Activated CD8-positive, alpha-beta memory T cell treated with anti-CD3 and anti-CD28 coated beads for 4 hours (primary cell): ENCODE results near the gene POLR2E.

Experiments used
- DNase-seq, 2 donors: peaks; one replicate each; pipeline ENCODE4 v3.0.0-alpha.2; 2020; ENCODE audit warnings: low read depth in 2 of 2

The POLR2E gene

DNA sequence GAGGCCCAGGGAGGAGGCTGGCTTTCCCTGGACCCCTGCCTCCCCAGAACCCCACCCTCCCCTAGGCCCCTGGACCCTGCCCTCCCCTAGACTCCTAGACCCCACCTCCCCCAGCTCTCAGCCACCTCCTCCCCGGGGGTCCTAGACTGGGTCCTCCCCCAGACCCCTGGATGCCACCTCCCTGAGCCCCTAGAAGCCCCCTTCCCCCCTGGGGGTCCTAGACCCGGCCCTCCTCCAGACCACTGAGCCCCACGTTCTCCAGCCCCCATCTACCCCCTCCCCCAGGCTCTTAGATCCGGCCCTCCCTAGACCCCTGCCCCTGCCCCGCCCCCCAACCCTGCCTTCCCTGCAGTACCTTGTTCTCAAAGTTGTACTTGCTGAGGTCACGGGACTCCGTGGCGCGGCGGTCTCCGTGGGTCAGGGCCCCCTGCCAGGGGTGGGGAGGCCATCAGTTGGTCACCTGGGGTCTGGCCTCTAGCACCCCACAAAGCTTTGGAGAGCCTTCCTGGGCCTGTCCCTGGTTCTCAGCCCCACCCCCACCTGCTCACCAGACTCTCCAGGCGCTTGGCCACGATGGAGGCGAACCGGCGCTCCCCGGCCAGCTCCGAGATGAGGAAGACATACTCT is 16.6 kb upstream of the POLR2E start:
- DNase-seq = no peak

GRCh38 chr19:1110809-1111640 is 15.8 kb upstream of the POLR2E start:
- DNase-seq = no peak

DNA sequence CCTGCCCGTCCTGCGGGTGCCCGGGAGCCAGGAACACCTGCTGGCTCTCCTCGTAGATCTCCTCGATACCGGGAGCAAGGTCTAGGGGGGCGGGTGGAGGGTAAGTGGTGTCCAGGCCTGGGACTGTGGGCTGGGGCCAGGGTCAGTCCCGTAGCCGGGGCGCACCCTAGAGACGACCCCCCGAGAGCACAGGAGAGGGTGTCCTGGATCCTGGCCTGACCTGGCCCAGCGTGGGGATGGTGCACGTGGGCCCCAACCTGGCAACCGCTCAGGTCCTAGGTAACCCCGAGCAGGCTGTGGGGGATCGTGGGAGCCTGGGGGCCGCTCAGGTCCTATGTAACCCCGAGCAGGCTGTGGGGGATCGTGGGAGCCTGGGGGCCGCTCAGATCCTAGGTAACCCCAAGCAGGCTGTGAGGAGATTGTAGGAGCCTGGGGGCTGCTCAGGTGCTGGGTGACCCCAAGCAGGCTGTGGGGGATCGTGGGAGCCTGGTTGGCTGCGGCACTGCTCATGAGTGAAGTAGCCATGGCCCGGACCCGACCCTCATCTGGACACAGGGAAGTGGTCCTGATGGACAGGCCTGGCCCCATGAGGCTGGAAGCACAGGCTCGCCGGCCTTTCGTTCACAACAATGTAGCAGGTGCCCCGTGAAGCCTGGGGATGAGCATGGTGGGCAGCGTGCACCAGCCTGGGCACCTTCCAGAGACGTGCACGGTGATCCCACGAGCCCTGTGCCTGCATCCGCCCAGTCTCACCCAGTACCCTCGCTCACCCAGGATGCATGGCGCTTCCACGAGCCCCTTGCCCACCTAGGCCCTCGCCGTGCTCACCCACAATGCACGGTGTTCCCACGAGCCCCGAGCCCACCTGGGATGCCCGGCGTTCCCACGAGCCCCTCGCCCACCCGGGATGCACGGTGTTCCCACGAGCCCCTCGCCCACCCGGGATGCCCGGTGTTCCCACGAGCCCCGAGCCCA is 14.8 kb upstream of the POLR2E start:
- no peak for DNase-seq

- no peak for DNase-seq
These were observed 13.9 kb upstream of the POLR2E start for GRCh38 chr19:1109032-1109551.

DNA sequence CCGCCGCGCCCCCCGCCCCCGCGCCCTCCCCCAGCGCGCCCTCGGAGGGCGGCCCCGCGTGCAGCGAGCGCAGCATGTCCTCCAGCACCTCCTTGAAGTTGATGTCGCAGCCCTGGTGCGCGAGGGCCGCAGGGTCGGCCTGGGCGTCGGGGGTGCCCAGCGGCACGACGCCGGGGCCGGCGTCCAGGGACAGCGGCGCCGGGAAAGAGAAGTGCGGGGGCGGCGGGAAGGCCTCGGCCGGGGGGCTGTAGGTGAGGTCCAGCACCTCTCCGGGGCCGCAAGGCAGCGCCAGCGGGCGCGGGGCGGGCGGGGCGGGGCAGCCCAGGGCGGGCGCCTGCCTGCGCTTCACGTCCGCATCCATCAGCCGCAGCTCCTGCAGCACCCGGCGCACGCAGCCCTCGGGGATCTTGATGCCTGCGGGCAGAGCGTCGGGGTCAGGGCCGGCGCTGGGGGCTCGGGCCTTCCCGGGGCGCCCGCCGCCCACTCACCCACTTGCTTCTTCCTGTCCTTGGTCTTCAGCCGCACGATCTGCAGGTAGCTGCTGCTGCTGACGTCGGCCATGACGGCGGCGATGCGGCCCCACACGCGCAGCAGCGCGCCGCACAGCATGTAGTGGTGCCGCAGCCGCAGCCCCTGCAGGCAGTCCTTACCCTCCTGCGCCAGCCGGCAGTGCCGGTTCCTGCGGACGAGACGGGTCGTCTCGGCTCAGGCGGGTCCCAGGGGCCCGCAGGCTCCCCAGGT is 13.3 kb upstream of the POLR2E start:
- no peak for DNase-seq

- no peak for DNase-seq
These were observed 12.6 kb upstream of the POLR2E start for GRCh38 chr19:1107661-1108261.

GRCh38 chr19:1106841-1107660 is 11.9 kb upstream of the POLR2E start:
- no peak for DNase-seq

DNA sequence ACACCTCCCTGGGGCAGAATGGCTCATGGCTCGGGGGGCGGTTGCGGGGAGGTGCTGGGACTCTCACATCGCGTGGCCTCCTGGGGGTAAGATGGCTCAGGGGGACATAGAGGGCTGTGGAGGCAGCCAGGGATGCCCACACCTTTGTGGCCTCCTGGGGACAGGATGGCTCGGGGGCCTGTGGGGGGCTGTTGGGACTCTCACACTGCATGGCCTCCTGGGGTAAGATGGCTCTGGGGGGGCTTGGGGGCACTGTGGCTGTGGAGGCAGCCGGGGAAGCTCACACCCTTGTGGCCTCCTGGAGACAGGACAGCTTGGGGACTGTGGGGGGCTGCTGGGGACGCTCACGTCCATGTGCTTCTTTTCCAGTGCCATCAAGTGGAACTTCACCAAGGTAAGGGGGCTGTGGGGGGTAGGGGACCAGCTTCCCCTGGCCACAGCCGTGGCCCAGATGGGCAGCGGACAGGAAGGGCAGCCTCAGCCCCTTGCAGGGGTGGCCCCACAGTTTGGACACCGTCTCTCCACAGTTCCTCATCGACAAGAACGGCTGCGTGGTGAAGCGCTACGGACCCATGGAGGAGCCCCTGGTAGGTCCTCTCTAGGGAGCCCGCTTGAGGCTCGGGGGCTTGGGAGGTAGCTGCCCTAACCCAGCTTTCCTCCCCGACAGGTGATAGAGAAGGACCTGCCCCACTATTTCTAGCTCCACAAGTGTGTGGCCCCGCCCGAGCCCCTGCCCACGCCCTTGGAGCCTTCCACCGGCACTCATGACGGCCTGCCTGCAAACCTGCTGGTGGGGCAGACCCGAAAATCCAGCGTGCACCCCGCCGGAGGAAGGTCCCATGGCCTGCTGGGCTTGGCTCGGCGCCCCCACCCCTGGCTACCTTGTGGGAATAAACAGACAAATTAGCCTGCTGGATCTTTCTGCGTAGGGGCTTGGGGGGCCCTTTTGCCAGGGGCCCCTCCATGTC is 11.0 kb upstream of the POLR2E start:
- no peak for DNase-seq

GRCh38 chr19:1105008-1105872 is 10.1 kb upstream of the POLR2E start:
- no peak for DNase-seq

GRCh38 chr19:1104311-1105007 is 9.3 kb upstream of the POLR2E start:
- DNase-seq = peak; percentile 52 to 61

DNA sequence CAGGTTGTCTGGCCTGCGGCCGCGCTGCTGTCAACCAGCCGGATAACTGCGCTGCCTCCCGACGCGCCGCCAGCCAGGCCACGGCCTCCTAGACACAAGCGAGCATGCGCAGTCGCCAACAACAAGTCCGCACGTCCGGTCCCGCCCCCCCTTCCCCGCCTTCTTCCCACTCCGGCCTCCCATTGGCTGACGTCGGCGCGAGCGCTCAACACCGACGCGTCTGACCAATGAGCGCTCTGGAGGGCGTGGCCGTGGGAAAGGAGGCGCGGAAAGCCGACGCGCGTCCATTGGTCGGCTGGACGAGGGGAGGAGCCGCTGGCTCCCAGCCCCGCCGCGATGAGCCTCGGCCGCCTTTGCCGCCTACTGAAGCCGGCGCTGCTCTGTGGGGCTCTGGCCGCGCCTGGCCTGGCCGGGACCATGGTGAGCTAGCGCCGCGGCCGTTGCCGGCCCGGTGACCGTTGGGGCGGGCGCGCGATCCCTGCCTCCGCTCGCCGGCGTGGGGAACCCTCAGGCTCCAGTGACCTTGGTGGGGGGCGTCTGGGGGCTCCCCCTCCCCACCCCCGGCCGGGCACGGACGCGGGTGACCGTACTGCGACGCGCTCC is 8.6 kb upstream of the POLR2E start, which contains the start of gene GPX4:
GPX4 (plus strand) TSS at position 287 of the 603 bp plus-strand sequence; CDS start at position 337, 50 bp downstream.
- peak; percentile 96 to 97 for DNase-seq

DNA sequence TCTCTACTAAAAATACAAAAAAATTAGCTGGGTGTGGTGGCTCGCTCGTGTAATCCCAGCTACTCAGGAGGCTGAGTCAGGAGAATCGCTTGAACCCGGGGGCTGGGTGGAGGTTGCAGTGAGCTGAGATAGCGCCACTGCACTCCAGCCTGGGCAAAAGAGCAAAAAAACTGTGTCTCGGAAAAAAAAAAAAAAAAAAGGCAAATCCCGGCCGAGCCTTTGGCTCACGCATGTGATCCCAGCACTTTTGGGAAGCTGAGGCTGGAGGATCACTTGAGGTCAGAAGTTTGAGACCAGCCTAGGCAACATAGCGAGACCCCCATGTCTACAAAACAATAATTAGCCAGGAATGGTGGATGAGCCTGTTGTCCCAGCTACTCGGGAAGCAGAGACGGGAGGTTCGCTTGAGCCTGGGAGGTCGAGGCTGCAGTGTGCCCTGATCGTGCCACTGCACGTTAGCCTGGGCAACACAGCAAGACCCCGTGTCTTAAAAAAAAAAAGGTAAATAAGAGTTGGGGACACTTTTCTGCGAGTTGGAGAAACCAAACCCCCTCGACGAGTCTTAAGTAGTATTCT is 8.0 kb upstream of the POLR2E start:
- no peak for DNase-seq

GRCh38 chr19:1102407-1103131 is 7.4 kb upstream of the POLR2E start:
- peak; percentile 43 to 45 for DNase-seq

- DNase-seq = no peak
These were observed 6.1 kb upstream of the POLR2E start for GRCh38 chr19:1101337-1101698.

- DNase-seq = no peak
These were observed 3.2 kb upstream of the POLR2E start for GRCh38 chr19:1098177-1099051.
